Measurements from ENCODE around the gene MRPS15. TPM values are rescaled to one million over a fixed set of nuclear protein-coding genes. Genes with fewer than 3 reads are reported as not detected.

Gene MRPS15
- total RNA-seq, 2 experiments from 2014 or later: 123 to 169 TPM

DNA sequence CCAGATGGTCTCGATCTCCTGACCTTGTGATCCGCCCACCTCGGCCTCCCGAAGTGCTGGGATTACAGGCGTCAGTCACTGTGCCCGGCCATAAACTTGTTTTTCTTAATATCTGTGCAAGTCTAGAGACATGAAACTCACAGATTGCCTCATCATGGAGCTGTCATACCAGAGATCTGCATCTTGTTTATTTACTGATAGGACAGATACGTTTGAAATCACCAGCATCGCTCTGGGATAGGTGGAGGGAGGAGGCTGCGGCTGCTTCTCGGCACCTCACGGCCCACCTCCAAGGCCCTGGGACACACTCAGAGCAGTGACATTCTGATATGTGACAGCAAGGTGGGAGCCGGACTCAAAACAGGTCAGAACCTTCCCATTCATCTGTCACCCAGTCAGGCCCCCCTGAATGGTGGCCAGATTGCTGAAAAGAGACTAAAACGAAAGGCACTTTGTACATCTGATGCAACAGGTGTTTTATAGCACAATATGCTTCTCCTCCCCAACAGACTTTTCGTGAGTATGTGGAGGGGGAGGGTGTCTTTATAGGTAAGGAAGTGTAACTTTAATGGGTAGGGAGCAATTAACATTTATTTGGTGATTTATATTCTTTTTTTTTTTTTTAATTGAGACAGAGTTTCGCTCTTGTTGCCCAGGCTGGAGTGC is 48.4 kb downstream of the MRPS15 start:
- Mint-ChIP-seq H3K9me3 (ENCODE audit: low read depth) (no peaks in the 10 kb centered on the region), H3K4me1 (peaks cover 24% of the 10 kb centered on the region), H3K27me3 (no peaks in the 10 kb centered on the region), H3K36me3 (ENCODE audit: low read depth) (no peaks in the 10 kb centered on the region), H3K27ac (no peak overlapping the region), H3K4me3 (no peak overlapping the region)
- no peak for DNase-seq
- ChIA-PET CTCF (interaction anchor here (0.5 to 5.1 kb wide), 3 partner anchors 73 to 236 kb away, joined by 3 to 45 read pairs (median 4); no protein-coding TSS in a partner anchor), POLR2A (no interaction called here)
- ATAC-seq: no peak
- intact Hi-C loops (cut with DNase I, micrococcal nuclease): no loop called here

DNA sequence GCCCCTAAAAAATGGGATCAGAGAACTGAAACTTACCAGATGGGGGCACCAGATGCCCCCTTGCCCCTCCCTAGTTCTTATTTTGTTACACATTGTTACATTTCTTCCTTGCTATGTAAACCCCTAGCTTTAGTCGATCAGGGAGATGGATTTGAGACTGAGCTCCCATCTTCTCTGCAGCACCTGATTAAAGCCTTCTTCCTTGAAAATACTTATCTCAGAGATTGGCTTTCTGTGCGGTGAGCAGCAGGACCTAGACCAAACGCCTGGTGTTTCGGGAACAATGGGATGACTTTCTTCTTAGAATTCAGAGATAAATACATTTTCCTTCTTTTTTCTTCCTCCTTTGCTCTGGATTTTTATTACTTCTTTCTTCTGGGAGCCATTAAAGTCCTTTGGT is 49.8 kb downstream of the MRPS15 start:
- POLR2A ChIA-PET: no interaction called here
- Mint-ChIP-seq H3K36me3 (ENCODE audit: low read depth) (no peaks in the 10 kb centered on the region), H3K4me3 (no peak overlapping the region), H3K27ac (no peak overlapping the region), H3K9me3 (ENCODE audit: low read depth) (no peaks in the 10 kb centered on the region), H3K27me3 (no peaks in the 10 kb centered on the region), H3K4me1 (peaks cover 18% of the 10 kb centered on the region)
- intact Hi-C loops (cut with DNase I, micrococcal nuclease): no loop called here
- CTCF ChIA-PET: interaction anchor here (0.9 to 1.5 kb wide), 5 partner anchors 10 to 122 kb away, joined by 3 to 7 read pairs (median 3); no protein-coding TSS in a partner anchor
- no peak for DNase-seq
- ATAC-seq: no peak

DNA sequence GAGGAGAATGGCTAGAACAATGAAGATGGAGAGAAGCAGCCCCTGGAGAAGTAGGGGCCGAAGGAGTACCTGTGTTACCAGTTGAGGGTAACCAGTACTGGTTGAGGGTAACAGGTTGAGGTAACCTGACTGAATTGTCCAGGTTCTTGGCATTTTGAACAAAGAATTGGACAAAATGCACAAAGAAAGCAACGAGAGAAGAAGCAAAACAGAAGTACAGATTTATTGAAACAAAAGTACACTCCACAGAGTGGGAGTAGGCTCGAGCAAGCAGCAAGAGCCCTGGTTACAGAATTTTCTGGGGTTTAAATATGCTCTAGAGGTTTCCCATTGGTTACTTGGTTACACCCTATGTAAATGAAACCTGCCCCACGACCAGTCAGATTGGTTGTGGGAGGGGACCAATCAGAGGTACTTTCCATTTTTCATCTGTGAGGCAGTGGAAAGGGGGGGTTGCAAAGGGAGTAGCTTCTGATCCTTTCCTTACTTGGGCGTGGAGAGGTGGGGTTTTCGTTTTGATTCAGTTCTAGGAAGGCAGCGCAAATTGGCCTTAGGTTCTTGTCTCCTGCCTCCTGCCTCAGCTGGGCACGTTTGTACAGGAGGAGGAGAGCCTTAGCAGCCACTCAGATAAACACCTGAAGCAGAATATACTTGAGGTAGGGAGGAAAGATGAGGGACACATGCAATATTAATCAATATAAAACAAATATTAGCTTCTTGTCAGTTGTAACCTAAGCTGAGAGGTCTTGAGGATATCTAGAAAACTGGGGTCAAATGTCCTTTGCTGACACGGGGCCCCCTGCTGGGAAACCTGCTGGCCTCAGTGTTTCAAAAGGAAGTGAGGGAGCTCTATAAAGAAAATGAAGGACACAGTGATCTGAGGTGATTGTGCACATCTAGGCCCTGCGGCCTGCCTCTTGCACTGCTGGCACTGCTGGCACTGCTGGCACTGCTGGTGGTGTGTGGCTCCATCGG is 52.2 kb downstream of the MRPS15 start:
- no peaks in the 10 kb centered on the region for H3K36me3 Mint-ChIP-seq (ENCODE audit: low read depth)
- DNase-seq (peak; percentile 82), ATAC-seq (peak; percentile 98)
- POLR2A ChIA-PET: interaction anchor here (0.6 to 1.6 kb wide), 4 partner anchors 25 to 262 kb away, joined by 3 to 10 read pairs (median 4); partner anchors contain the start of genes EVA1B and TRAPPC3
- H3K4me1 Mint-ChIP-seq: peaks cover 21% of the 10 kb centered on the region
- H3K27me3 Mint-ChIP-seq: no peaks in the 10 kb centered on the region
- no peaks in the 10 kb centered on the region for H3K9me3 Mint-ChIP-seq (ENCODE audit: low read depth)
- H3K27ac Mint-ChIP-seq: peak overlapping the region; percentile 91
- CTCF ChIA-PET: interaction anchor here (0.7 to 1.2 kb wide), 6 partner anchors 8 to 126 kb away, joined by 3 to 4 read pairs (median 3); no protein-coding TSS in a partner anchor
- intact Hi-C loops (cut with DNase I, micrococcal nuclease): loop anchor here (1.0 to 2.0 kb wide), 3 partner anchors 15 to 26 kb away; partner anchors contain the start of gene LSM10 (in 2 of the 2)
- peak overlapping the region; percentile 44 for H3K4me3 Mint-ChIP-seq

DNA sequence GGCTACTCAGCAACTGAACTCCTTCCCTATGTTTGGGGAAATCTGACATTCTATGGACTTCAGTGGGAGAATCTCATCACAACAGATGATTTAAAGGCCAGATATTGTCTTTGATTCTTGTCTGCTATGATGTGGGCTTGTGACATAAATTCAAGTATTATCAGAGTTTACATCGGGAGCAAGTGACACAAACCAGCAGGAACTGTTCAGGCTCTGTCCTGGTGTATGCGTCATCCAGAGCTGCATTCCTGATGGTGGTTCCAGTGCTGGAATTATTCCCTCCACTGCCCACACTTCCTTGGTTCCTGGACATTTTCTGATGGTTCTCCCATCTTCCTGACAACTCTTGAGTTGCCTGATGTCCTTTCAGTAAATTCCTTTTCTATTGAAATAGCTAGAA is 55.7 kb downstream of the MRPS15 start:
- no peak for ATAC-seq
- Mint-ChIP-seq H3K9me3 (ENCODE audit: low read depth) (no peaks in the 10 kb centered on the region), H3K4me1 (peaks cover 21% of the 10 kb centered on the region), H3K4me3 (no peak overlapping the region), H3K36me3 (ENCODE audit: low read depth) (no peaks in the 10 kb centered on the region), H3K27ac (no peak overlapping the region), H3K27me3 (no peaks in the 10 kb centered on the region)
- intact Hi-C loops (cut with DNase I, micrococcal nuclease): no loop called here
- CTCF ChIA-PET: interaction anchor here (0.7 to 1.3 kb wide), 4 partner anchors 10 to 259 kb away, joined by 3 to 5 read pairs (median 3); no protein-coding TSS in a partner anchor
- POLR2A ChIA-PET: no interaction called here
- no peak for DNase-seq

DNA sequence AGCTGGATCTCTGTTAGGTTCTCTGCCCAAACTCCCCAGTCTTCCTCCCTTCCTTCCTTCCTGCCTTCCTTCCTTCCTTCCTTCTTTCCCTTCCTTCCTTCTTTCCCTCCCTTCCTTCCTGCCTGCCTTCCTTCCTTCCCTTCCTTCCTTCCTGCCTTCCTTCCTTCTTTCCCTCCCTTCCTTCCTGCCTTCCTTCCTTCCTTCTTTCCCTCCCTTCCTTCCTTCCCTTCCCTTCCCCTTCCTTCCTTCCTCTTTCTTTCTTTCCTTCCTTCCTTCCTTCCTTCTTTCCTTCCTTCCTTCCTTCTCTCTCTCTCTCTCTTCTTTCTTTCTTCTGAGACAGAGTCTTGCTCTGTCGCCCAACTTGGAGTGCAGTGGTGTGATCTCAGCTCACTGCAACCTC is 57.7 kb downstream of the MRPS15 start:
- no peaks in the 10 kb centered on the region for H3K36me3 Mint-ChIP-seq (ENCODE audit: low read depth)
- no peaks in the 10 kb centered on the region for H3K9me3 Mint-ChIP-seq (ENCODE audit: low read depth)
- H3K4me3 Mint-ChIP-seq: no peak overlapping the region
- ChIA-PET POLR2A (no interaction called here), CTCF (no interaction called here)
- no peaks in the 10 kb centered on the region for H3K27me3 Mint-ChIP-seq
- intact Hi-C loops (cut with DNase I, micrococcal nuclease): no loop called here
- no peak overlapping the region for H3K27ac Mint-ChIP-seq
- DNase-seq (no peak), ATAC-seq (no peak)
- H3K4me1 Mint-ChIP-seq: peaks cover 9% of the 10 kb centered on the region

Other genes starting within 250 kb of the MRPS15 start
- gene THRAP3, start 239.9 kb downstream of the MRPS15 start, total RNA-seq: 100 to 1,000 TPM; 149 to 182 TPM
- gene SH3D21, start 158.0 kb downstream of the MRPS15 start, total RNA-seq: 10 to 100 TPM; 26.2 to 33.0 TPM
- 1 to 10 TPM; 2.7 to 3.1 TPM for gene EVA1B, start 140.7 kb downstream of the MRPS15 start, total RNA-seq
- 10 to 100 TPM; 38.8 to 51.3 TPM for gene STK40, start 78.5 kb downstream of the MRPS15 start, total RNA-seq
- 10 to 100 TPM; 40.6 to 44.0 TPM for gene LSM10, start 66.5 kb downstream of the MRPS15 start, total RNA-seq
- gene OSCP1, start 13.9 kb downstream of the MRPS15 start, total RNA-seq: 1 to 10 TPM; 2.2 to 2.8 TPM
- under 1 TPM; 0.33 to 0.41 TPM for gene CSF3R, start 18.5 kb upstream of the MRPS15 start, total RNA-seq